ENCODE data around the gene ATP2A3. TPM values are rescaled to one million over a fixed set of nuclear protein-coding genes. Genes with fewer than 3 reads are reported as not detected.

ATP2A3 gene
- polyA plus RNA-seq, 1 donor from 2014 or later, result not detected

GRCh38 chr17:3956983-3957382, 7.3 kb downstream of the ATP2A3 start (continued):
- no peak for TF ChIP-seq REST (IDR thresholded peaks at IDR 0.05; ENCODE audit: borderline replicate concordance)
- TF ChIP-seq EP300 (conservative IDR thresholded peaks at IDR 0.05; ENCODE audit: poor library complexity, severe bottlenecking), result no peak

- no peak overlapping the region for H3K27ac ChIP-seq (ENCODE audit: low read length)
These were observed 7.8 kb downstream of the ATP2A3 start for GRCh38 chr17:3956327-3956957.

More at GRCh38 chr17:3956327-3956957, 7.8 kb downstream of the ATP2A3 start:
- H3K4me2 ChIP-seq (ENCODE audit: low read length), result no peak overlapping the region
- no peaks in the 10 kb centered on the region for H3K9me2 ChIP-seq (ENCODE audit: insufficient read depth, low read length)
- no peaks in the 10 kb centered on the region for H3K79me2 ChIP-seq (replicated peaks; ENCODE audit: insufficient read depth, low read length)
- no peak for TF ChIP-seq TAF1 (IDR thresholded peaks at IDR 0.05; ENCODE audit: low read depth)
- no peak for TF ChIP-seq CTCF (IDR thresholded peaks at IDR 0.05; ENCODE audit: poor library complexity, severe bottlenecking)
- no peak for TF ChIP-seq MXI1 (conservative IDR thresholded peaks at IDR 0.05; ENCODE audit: poor library complexity, severe bottlenecking)
- TF ChIP-seq SMC3 (conservative IDR thresholded peaks at IDR 0.05; ENCODE audit: poor library complexity), result no peak
- no peak for TF ChIP-seq REST (IDR thresholded peaks at IDR 0.05; ENCODE audit: borderline replicate concordance)
- TF ChIP-seq RAD21 (conservative IDR thresholded peaks at IDR 0.05), result no peak
- no peak for TF ChIP-seq POLR2AphosphoS5 (IDR thresholded peaks at IDR 0.05)
- TF ChIP-seq EZH2 (IDR thresholded peaks at IDR 0.05; ENCODE audit: borderline replicate concordance, insufficient read depth, low read length, poor library complexity, severe bottlenecking), result no peak
- TF ChIP-seq EP300 (conservative IDR thresholded peaks at IDR 0.05; ENCODE audit: poor library complexity, severe bottlenecking), result no peak
- no peak overlapping the region for H3K9ac ChIP-seq (ENCODE audit: low read length)
- H3K36me3 ChIP-seq (ENCODE audit: insufficient read depth, low read length), result no peaks in the 10 kb centered on the region
- no peak overlapping the region for H3K4me3 ChIP-seq (ENCODE audit: low read length)
- H3K9me3 ChIP-seq (ENCODE audit: low read length), result no peaks in the 10 kb centered on the region
- H2AFZ ChIP-seq (ENCODE audit: low read depth, low read length), result no peak overlapping the region
- peaks cover 7% of the 10 kb centered on the region for H3K27me3 ChIP-seq (ENCODE audit: insufficient read depth, low read depth, low read length)
- no peaks in the 10 kb centered on the region for H3F3A ChIP-seq (ENCODE audit: insufficient read depth, low read length, poor library complexity, severe bottlenecking)
- H4K20me1 ChIP-seq (ENCODE audit: insufficient read depth), result no peaks in the 10 kb centered on the region

Measured in neural cell (in vitro differentiated cells).